Activated CD4-positive, CD25-positive, alpha-beta regulatory T cell treated with anti-CD3 and anti-CD28 coated beads, Interleukin-2, amount 50 U/mL, for 16 hours (primary cell): ENCODE results near the gene APLF.
"Not testable (repeated sequence)": the region's sequence is repeated elsewhere in the genome, so short reads cannot be mapped to it uniquely, and the experiment has no call there.

Source experiments
- DNase-seq: peaks from one replicate; pipeline ENCODE4 v3.0.0-alpha.2; 2020; ENCODE audit warnings: low read depth, low spot score

APLF gene

GRCh38 chr2:68475576-68475975 lies 8.2 kb downstream of the APLF start:
- DNase-seq: no peak

GRCh38 chr2:68476454-68476853 lies 9.1 kb downstream of the APLF start:
- DNase-seq: no peak

GRCh38 chr2:68478688-68479087 lies 11.3 kb downstream of the APLF start:
- DNase-seq: no peak

- DNase-seq: no peak
These were observed 15.0 kb downstream of the APLF start for GRCh38 chr2:68482296-68482820.

GRCh38 chr2:68483011-68483410 lies 15.6 kb downstream of the APLF start:
- DNase-seq: no peak

GRCh38 chr2:68487773-68488355 lies 20.5 kb downstream of the APLF start:
- DNase-seq: no peak

GRCh38 chr2:68488605-68489004 lies 21.2 kb downstream of the APLF start:
- DNase-seq: not testable (repeated sequence)

- DNase-seq: no peak
These were observed 21.9 kb downstream of the APLF start for GRCh38 chr2:68489282-68489681.

GRCh38 chr2:68491582-68491981 lies 24.2 kb downstream of the APLF start:
- DNase-seq: no peak

- DNase-seq: no peak
These were observed 31.7 kb downstream of the APLF start for GRCh38 chr2:68499133-68499532.

GRCh38 chr2:68500649-68501048 lies 33.3 kb downstream of the APLF start:
- no peak for DNase-seq

- DNase-seq: no peak
These were observed 34.4 kb downstream of the APLF start for GRCh38 chr2:68501768-68502167.

GRCh38 chr2:68505603-68506159 lies 38.3 kb downstream of the APLF start:
- no peak for DNase-seq

- no peak for DNase-seq
These were observed 38.8 kb downstream of the APLF start for GRCh38 chr2:68506170-68506569.

GRCh38 chr2:68512326-68512725 lies 44.9 kb downstream of the APLF start:
- DNase-seq: no peak

- DNase-seq: no peak
These were observed 45.6 kb downstream of the APLF start for GRCh38 chr2:68512966-68513365.

GRCh38 chr2:68514316-68514929 lies 47.0 kb downstream of the APLF start:
- no peak for DNase-seq

- no peak for DNase-seq
These were observed 48.9 kb downstream of the APLF start for GRCh38 chr2:68516051-68516955.

- no peak for DNase-seq
These were observed 51.9 kb downstream of the APLF start for GRCh38 chr2:68519236-68519635.

GRCh38 chr2:68521037-68521436 lies 53.7 kb downstream of the APLF start:
- DNase-seq: no peak

- DNase-seq: not testable (repeated sequence)
These were observed 59.6 kb downstream of the APLF start for GRCh38 chr2:68526943-68527342.
